ENCODE results near the gene FAM210B.

GRCh38 chr20:56350842-56351241, 7.9 kb upstream of the FAM210B start:
- no peak for TF ChIP-seq EZH2phosphoT487 (IDR thresholded peaks at IDR 0.05; ENCODE audit: borderline replicate concordance, low read length)
- TF ChIP-seq, protein P1, sequence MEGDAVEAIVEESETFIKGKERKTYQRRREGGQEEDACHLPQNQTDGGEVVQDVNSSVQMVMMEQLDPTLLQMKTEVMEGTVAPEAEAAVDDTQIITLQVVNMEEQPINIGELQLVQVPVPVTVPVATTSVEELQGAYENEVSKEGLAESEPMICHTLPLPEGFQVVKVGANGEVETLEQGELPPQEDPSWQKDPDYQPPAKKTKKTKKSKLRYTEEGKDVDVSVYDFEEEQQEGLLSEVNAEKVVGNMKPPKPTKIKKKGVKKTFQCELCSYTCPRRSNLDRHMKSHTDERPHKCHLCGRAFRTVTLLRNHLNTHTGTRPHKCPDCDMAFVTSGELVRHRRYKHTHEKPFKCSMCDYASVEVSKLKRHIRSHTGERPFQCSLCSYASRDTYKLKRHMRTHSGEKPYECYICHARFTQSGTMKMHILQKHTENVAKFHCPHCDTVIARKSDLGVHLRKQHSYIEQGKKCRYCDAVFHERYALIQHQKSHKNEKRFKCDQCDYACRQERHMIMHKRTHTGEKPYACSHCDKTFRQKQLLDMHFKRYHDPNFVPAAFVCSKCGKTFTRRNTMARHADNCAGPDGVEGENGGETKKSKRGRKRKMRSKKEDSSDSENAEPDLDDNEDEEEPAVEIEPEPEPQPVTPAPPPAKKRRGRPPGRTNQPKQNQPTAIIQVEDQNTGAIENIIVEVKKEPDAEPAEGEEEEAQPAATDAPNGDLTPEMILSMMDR (conservative IDR thresholded peaks at IDR 0.05; ENCODE audit: low read depth, low read length): no peak
- no peak for TF ChIP-seq EZH2 (IDR thresholded peaks at IDR 0.05; ENCODE audit: low read length, unreplicated experiment)
